ENCODE data around the gene GTF2H1.

GTF2H1 gene

DNA sequence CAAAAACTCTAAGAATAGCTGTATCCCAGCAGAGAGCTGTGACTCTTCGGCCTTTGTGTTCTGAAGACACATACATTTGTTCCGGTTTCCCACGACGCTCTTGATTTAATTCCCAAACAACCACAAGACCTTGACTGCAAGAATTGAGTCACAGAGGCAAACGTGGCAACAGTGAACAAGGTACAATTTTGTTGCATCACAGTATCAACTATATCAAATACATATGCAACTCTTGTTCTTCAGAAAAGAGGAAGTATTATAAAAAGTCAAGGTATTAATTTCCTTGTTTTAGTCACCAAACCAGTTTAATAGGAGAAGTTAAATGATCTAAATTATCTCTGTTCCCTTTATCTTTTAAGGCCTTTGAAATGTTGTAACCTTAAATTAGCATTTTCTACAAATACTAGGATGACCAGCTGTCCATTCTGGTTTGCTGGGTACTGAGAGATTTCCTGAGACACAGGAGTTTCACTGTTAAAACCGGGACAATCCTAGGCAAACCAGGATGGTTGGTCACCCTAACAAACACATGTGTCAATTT is 11.5 kb upstream of the GTF2H1 start:
- Histone ChIP-seq H3K9me3 (ENCODE audit: insufficient read depth, low read length) (no peaks in the 10 kb centered on the region), H3K9ac (ENCODE audit: insufficient read length, low read depth) (no peak overlapping the region), H3K4me3 (ENCODE audit: insufficient read length, low read depth) (no peak overlapping the region), H3K36me3 (ENCODE audit: insufficient read depth, insufficient read length, low read length) (peaks cover 51% of the 10 kb centered on the region), H3K4me1 (ENCODE audit: insufficient read depth, insufficient read length) (no peaks in the 10 kb centered on the region), H3K27me3 (ENCODE audit: insufficient read depth, insufficient read length) (no peaks in the 10 kb centered on the region)
- no peak for DNase-seq (ENCODE audit: low read depth, low spot score)
- TF ChIP-seq YY1 (IDR thresholded peaks at IDR 0.05; ENCODE audit: insufficient read depth, insufficient read length) (no peak), ZNF274 (IDR thresholded peaks at IDR 0.05; ENCODE audit: low read depth, low read length) (no peak), SUZ12 (IDR thresholded peaks at IDR 0.05; ENCODE audit: extremely low read depth, insufficient read depth, insufficient read length) (no peak)

DNA sequence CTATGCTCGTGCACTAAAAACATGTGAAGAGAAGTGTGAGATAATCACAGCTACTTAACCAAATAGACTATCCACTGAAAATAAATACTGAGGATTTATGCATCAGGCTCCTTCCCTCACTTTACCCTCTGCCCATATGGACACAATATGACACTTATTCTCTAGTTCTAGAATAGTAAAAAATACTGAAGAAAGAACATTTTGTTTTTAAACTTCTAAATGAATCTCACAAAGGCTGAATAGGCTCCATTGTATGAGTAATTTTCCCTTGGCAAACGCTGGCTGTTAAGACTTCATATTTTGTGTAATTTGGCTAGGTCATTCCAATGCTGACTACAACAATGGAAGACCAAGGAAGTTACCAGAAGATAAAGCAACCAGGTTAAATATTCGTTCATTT is 10.4 kb upstream of the GTF2H1 start:
- DNase-seq (ENCODE audit: low read depth, low spot score), result no peak
- H3K9ac ChIP-seq (ENCODE audit: insufficient read length, low read depth), result no peak overlapping the region
- peaks cover 51% of the 10 kb centered on the region for H3K36me3 ChIP-seq (ENCODE audit: insufficient read depth, insufficient read length, low read length)

DNA sequence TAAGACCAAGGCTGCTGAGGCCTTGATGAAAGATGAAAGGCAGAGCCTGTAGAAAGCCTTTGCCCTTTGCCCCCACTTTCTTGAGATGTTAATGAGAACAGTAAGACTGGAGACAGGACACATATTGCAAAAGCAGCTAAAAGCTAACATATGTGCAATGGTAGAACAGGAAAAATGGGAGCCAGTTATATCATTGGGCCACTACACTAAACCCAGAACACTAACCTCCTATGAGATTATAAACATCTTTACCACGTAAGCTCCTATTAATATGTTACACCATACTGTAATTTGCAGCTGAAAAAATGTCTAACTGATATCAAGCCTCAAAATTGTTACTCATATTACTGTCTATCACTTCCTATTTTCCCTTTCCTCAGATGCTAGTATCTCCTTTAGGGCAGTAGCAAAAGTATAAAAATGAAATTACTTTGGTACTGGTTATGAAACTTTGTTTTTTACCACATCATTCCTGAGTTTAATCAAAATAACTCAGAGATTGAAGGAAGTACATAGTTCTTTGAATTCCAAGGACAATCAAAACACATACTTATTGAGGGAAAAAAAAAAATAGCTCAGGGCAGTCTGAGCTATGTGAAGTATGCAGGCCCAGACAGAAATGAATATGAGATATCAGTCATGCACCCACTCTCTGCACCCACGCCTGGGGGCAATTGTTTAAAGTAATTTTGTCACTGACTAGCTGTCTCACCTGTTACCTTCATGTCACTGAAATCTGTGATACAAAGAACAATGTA is 9.5 kb upstream of the GTF2H1 start:
- H3K9me3 ChIP-seq (ENCODE audit: insufficient read depth, low read length), result no peaks in the 10 kb centered on the region
- H3K4me1 ChIP-seq (ENCODE audit: insufficient read depth, insufficient read length), result no peaks in the 10 kb centered on the region
- no peak for DNase-seq (ENCODE audit: low read depth, low spot score)
- H3K4me3 ChIP-seq (ENCODE audit: insufficient read length, low read depth), result no peak overlapping the region
- no peak for TF ChIP-seq YY1 (IDR thresholded peaks at IDR 0.05; ENCODE audit: insufficient read depth, insufficient read length)
- TF ChIP-seq ZNF274 (IDR thresholded peaks at IDR 0.05; ENCODE audit: low read depth, low read length), result no peak
- TF ChIP-seq SUZ12 (IDR thresholded peaks at IDR 0.05; ENCODE audit: extremely low read depth, insufficient read depth, insufficient read length), result no peak
- H3K36me3 ChIP-seq (ENCODE audit: insufficient read depth, insufficient read length, low read length), result peaks cover 48% of the 10 kb centered on the region
- no peaks in the 10 kb centered on the region for H3K27me3 ChIP-seq (ENCODE audit: insufficient read depth, insufficient read length)
- no peak overlapping the region for H3K9ac ChIP-seq (ENCODE audit: insufficient read length, low read depth)

More for the DNA sequence above, 10.4 kb upstream of the GTF2H1 start:
- Histone ChIP-seq H3K27me3 (ENCODE audit: insufficient read depth, insufficient read length) (no peaks in the 10 kb centered on the region), H3K4me1 (ENCODE audit: insufficient read depth, insufficient read length) (no peaks in the 10 kb centered on the region), H3K4me3 (ENCODE audit: insufficient read length, low read depth) (no peak overlapping the region), H3K9me3 (ENCODE audit: insufficient read depth, low read length) (no peaks in the 10 kb centered on the region)
- TF ChIP-seq SUZ12 (IDR thresholded peaks at IDR 0.05; ENCODE audit: extremely low read depth, insufficient read depth, insufficient read length) (no peak), ZNF274 (IDR thresholded peaks at IDR 0.05; ENCODE audit: low read depth, low read length) (no peak)

DNA sequence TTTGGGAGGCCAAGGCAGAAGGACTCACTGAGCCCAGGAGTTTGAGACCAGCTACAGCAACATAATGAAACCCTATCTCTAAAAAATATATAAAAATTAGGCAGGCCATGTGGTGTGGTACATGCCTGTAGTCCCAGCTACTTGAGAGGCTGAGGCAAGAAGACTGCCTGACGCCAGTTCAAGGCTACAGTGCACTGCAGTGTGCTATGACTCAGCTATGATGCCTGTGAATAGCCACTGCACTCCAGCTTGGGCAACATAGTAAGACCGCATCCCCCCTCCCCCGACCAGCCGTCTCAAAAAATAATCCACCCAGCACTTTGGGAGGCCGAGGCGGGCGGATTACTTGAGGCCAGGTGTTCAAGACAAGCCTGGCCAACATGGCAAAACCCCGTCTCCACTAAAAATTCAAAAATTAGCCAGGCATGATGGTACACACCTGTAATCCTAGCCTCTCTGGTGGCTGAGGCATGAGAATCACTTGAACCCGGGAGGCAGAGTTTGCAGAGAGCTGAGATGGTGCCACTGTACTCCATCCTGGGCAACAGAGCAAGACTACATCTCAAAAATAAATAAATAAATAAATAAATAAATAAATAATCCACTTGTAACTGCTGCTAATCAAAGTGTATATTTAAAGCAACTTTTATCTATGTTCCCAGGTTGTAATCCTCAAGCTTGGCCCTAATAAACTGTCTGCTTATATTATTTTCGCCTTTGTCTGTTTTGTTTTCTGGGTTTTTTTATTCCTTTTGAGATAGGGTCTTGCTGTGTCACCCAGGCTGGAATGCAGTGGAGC is 8.2 kb upstream of the GTF2H1 start:
- TF ChIP-seq SUZ12 (IDR thresholded peaks at IDR 0.05; ENCODE audit: extremely low read depth, insufficient read depth, insufficient read length), result no peak
- TF ChIP-seq YY1 (IDR thresholded peaks at IDR 0.05; ENCODE audit: insufficient read depth, insufficient read length), result no peak
- TF ChIP-seq ZNF274 (IDR thresholded peaks at IDR 0.05; ENCODE audit: low read depth, low read length), result no peak
- Histone ChIP-seq H3K27me3 (ENCODE audit: insufficient read depth, insufficient read length) (no peaks in the 10 kb centered on the region), H3K4me1 (ENCODE audit: insufficient read depth, insufficient read length) (no peaks in the 10 kb centered on the region), H3K9me3 (ENCODE audit: insufficient read depth, low read length) (no peaks in the 10 kb centered on the region), H3K9ac (ENCODE audit: insufficient read length, low read depth) (no peak overlapping the region), H3K4me3 (ENCODE audit: insufficient read length, low read depth) (no peak overlapping the region), H3K36me3 (ENCODE audit: insufficient read depth, insufficient read length, low read length) (peaks cover 35% of the 10 kb centered on the region)
- DNase-seq (ENCODE audit: low read depth, low spot score), result no peak

DNA sequence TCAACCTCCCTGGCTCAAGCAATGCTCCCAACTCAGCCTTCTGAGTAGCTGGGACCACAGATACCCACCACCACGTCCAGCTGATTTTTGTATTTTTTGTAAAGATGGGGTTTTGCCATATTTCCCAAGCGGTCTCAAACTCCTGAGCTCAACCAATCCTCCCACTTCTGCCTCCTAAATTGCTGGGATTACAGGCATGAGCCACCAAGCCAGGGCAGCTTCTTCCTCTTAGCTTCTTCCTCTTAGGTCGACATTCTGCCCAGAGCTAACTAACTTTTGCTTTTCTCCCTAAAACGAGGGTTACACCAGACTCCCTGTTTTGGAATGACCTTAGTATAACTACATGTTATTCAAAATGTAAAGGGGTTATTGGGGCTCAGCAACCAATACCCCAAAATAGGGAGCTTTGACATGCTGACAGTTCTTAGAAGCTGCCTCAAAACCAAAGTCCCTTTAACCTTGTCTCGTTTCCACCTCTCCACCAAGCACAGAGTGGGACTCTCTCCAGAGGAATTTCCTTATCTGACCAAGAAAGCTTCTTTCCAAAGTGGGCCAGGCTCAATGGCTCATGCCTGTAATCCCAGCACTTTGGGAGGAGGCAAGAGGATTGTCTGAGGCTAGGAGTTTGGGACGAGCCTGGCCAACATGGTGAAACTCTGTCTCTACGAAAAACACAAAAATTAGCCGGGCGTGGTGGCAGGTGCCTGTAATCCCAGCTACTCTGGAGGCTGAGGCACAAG is 7.4 kb upstream of the GTF2H1 start:
- TF ChIP-seq YY1 (IDR thresholded peaks at IDR 0.05; ENCODE audit: insufficient read depth, insufficient read length) (no peak), SUZ12 (IDR thresholded peaks at IDR 0.05; ENCODE audit: extremely low read depth, insufficient read depth, insufficient read length) (no peak), ZNF274 (IDR thresholded peaks at IDR 0.05; ENCODE audit: low read depth, low read length) (no peak)
- Histone ChIP-seq H3K9ac (ENCODE audit: insufficient read length, low read depth) (no peak overlapping the region), H3K9me3 (ENCODE audit: insufficient read depth, low read length) (no peaks in the 10 kb centered on the region), H3K27me3 (ENCODE audit: insufficient read depth, insufficient read length) (no peaks in the 10 kb centered on the region), H3K4me1 (ENCODE audit: insufficient read depth, insufficient read length) (no peaks in the 10 kb centered on the region), H3K4me3 (ENCODE audit: insufficient read length, low read depth) (no peak overlapping the region), H3K36me3 (ENCODE audit: insufficient read depth, insufficient read length, low read length) (peaks cover 28% of the 10 kb centered on the region)
- no peak for DNase-seq (ENCODE audit: low read depth, low spot score)

DNA sequence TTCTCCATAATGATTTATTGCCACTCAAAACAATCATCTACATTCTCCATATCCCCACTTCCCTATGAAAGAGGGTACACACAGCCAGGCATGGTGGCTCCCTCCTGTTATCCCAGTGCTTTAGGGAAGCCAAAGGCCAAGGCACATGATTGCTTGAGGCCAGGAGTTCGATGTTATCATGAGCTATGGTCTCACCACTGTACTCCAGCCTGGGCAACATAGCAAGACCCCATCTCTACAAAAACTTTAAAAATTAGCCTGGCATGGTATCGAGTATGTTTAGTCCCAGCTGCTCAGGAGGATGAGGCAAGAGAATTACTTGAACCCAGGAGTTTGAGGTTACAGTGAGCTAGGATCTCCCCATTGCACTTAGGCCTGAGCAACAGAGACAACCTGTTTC is 6.5 kb upstream of the GTF2H1 start:
- no peak for DNase-seq (ENCODE audit: low read depth, low spot score)
- Histone ChIP-seq H3K36me3 (ENCODE audit: insufficient read depth, insufficient read length, low read length) (peaks cover 19% of the 10 kb centered on the region), H3K9me3 (ENCODE audit: insufficient read depth, low read length) (no peaks in the 10 kb centered on the region), H3K27me3 (ENCODE audit: insufficient read depth, insufficient read length) (no peaks in the 10 kb centered on the region), H3K4me1 (ENCODE audit: insufficient read depth, insufficient read length) (no peaks in the 10 kb centered on the region), H3K4me3 (ENCODE audit: insufficient read length, low read depth) (no peak overlapping the region), H3K9ac (ENCODE audit: insufficient read length, low read depth) (no peak overlapping the region)
- TF ChIP-seq SUZ12 (IDR thresholded peaks at IDR 0.05; ENCODE audit: extremely low read depth, insufficient read depth, insufficient read length) (no peak), ZNF274 (IDR thresholded peaks at IDR 0.05; ENCODE audit: low read depth, low read length) (no peak), YY1 (IDR thresholded peaks at IDR 0.05; ENCODE audit: insufficient read depth, insufficient read length) (no peak)

All from NT2/D1 (cell line).